Ishikawa (cell line): Measurements from ENCODE around the gene MRPL44.

Source experiments
- CEBPB ChIP-seq: IDR thresholded peaks from 2 replicates; pipeline ENCODE4 v1.6.1; 2012
- CREB1 ChIP-seq: IDR thresholded peaks from 2 replicates; pipeline ENCODE4 v1.6.1; 2012; ENCODE audit warnings: low read depth
- EGR1 ChIP-seq: IDR thresholded peaks from 2 replicates; pipeline ENCODE4 v1.6.1; 2012
- EP300 ChIP-seq: IDR thresholded peaks from 2 replicates; pipeline ENCODE4 v1.6.1; 2012; ENCODE audit warnings: borderline replicate concordance
- FOXM1 ChIP-seq: IDR thresholded peaks from 2 replicates; pipeline ENCODE4 v1.6.1; 2012; ENCODE audit warnings: low read depth, borderline replicate concordance
- NFIC ChIP-seq: IDR thresholded peaks from 2 replicates; pipeline ENCODE4 v1.6.1; 2012
- RAD21 ChIP-seq: IDR thresholded peaks from 2 replicates; pipeline ENCODE4 v1.6.1; 2012; ENCODE audit warnings: low read depth
- TAF1 ChIP-seq: IDR thresholded peaks from 2 replicates; pipeline ENCODE4 v1.6.1; 2012; ENCODE audit warnings: low read depth, mild to moderate bottlenecking
- TCF12 ChIP-seq: IDR thresholded peaks from 2 replicates; pipeline ENCODE4 v1.6.1; 2012; ENCODE audit warnings: low read depth
- TEAD4 ChIP-seq: IDR thresholded peaks from 2 replicates; pipeline ENCODE4 v1.6.1; 2012
- USF1 ChIP-seq: IDR thresholded peaks from 2 replicates; pipeline ENCODE4 v1.6.1; 2012
- YY1 ChIP-seq: IDR thresholded peaks from 2 replicates; pipeline ENCODE4 v1.6.1; 2012; ENCODE audit warnings: low read depth
- ZBTB7A ChIP-seq: IDR thresholded peaks from 2 replicates; pipeline ENCODE4 v1.6.1; 2012; ENCODE audit warnings: low read depth
- TF ChIP-seq, protein P1 (sequence below): IDR thresholded peaks from 2 replicates; pipeline ENCODE4 v1.6.1; 2012
- TF ChIP-seq, protein P2 (sequence below): IDR thresholded peaks from 2 replicates; pipeline ENCODE4 v1.6.1; 2012; ENCODE audit warnings: low read depth, mild to moderate bottlenecking

The MRPL44 gene

DNA sequence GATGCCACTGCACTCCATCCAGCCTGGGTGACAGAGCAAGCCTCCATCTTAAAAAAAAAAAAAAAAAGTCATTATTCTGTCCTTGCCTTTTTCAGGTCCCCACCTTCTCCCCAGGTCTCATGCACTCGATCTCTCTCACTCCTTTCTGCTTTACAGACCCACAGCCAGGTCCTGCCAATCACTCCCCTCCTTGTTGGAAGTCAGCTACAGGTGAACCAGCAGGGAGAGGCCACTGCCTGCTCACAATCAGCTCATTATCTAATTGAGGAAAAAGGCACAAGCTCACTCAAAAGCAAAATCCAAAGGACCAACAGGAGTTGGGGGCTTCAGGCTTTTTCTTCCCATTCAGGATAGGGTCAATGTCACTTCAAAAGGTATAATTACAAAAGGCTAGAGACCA lies 14.1 kb upstream of the MRPL44 start:
- TF ChIP-seq USF1 (no peak), CEBPB (no peak), EGR1 (no peak), YY1 (no peak), ZBTB7A (no peak), FOXM1 (no peak), RAD21 (no peak), TAF1 (no peak)
- TF ChIP-seq, protein P1, sequence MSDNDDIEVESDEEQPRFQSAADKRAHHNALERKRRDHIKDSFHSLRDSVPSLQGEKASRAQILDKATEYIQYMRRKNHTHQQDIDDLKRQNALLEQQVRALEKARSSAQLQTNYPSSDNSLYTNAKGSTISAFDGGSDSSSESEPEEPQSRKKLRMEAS: no peak
- TF ChIP-seq, protein P2, sequence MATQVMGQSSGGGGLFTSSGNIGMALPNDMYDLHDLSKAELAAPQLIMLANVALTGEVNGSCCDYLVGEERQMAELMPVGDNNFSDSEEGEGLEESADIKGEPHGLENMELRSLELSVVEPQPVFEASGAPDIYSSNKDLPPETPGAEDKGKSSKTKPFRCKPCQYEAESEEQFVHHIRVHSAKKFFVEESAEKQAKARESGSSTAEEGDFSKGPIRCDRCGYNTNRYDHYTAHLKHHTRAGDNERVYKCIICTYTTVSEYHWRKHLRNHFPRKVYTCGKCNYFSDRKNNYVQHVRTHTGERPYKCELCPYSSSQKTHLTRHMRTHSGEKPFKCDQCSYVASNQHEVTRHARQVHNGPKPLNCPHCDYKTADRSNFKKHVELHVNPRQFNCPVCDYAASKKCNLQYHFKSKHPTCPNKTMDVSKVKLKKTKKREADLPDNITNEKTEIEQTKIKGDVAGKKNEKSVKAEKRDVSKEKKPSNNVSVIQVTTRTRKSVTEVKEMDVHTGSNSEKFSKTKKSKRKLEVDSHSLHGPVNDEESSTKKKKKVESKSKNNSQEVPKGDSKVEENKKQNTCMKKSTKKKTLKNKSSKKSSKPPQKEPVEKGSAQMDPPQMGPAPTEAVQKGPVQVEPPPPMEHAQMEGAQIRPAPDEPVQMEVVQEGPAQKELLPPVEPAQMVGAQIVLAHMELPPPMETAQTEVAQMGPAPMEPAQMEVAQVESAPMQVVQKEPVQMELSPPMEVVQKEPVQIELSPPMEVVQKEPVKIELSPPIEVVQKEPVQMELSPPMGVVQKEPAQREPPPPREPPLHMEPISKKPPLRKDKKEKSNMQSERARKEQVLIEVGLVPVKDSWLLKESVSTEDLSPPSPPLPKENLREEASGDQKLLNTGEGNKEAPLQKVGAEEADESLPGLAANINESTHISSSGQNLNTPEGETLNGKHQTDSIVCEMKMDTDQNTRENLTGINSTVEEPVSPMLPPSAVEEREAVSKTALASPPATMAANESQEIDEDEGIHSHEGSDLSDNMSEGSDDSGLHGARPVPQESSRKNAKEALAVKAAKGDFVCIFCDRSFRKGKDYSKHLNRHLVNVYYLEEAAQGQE: no peak

DNA sequence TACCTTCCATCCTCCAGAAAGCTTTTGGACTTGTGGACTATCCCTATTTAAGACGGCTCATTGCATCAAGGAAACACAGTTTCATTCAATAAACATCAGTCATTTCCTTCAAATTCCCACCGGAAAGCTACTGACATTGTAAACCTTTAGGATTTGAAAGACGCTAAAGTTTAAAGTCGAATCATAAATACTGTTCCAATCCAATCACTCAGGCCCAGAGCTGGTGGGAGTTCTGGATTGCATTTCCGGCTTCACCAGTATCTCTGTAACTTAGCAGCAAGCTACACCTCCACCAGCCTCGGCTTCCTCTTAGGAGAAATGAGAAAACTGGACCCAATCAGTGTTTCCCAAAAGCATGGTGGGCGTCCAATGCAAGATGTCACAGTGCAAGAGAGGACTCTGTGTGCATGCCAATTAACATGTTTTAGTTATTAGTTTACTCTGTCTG lies 13.7 kb upstream of the MRPL44 start:
- TF ChIP-seq ZBTB7A (no peak), CREB1 (no peak), TAF1 (no peak), RAD21 (no peak), TCF12 (no peak), EGR1 (no peak), NFIC (no peak), YY1 (no peak), EP300 (no peak)
- TF ChIP-seq, protein P2: no peak

GRCh38 chr2:223944166-223944702 lies 13.0 kb upstream of the MRPL44 start:
- no peak for TF ChIP-seq NFIC
- TF ChIP-seq RAD21: no peak
- TF ChIP-seq, protein P1: peak; percentile 16; the same call in 1 of the 2 replicates

DNA sequence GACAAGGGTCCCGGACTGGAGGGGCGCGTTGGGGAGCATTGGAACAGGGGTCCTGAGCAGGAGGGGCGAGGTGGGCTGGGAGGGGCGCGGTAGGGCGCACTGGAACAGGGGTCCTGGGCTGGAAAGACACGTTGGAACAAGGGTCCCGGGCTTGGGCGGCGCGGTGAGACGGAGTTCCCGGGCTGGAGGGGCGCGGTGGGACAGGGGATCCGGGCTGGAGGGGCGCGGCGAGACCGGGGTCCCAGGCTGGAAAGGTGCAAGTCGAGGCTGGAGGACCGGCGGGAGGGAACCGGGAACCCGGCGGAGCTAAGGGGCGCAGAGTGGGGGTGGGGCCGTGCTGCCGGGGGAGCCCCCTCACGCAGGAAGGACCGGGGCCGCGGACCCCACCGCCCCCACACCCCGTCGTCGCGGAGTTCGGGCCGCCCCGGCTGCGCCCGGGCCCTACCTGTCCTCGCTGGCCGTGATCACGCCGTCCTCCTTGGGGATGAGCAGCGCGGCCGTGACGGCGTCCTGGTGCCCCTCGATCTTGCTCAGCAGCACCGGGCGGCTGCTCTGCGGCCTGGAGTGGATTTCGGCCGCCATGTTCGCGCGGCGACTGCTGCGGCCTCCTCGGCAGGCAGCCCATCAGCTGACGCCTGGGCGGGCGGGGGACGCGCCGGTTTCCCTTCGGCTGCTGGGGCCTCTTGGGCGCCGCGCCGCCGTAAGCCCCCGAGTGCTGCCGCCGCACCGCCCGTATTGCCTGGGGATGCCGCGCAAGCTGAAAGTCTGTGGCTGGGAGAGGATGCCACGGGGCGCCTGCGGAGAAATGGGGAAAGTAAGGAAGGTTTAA lies 12.3 kb upstream of the MRPL44 start, which contains the start of gene WDFY1:
WDFY1 (minus strand) TSS at position 633 of the 829 bp plus-strand sequence; CDS start at position 582, 51 bp downstream.
- TF ChIP-seq TAF1: peak; percentile 84; the same call in 1 of the 2 replicates
- TF ChIP-seq NFIC: peak; percentile 55; the same call in 1 of the 2 replicates
- TF ChIP-seq TCF12: peak; percentile 66; the same call in 1 of the 2 replicates
- TF ChIP-seq EP300: peak; percentile 58; the same call in 1 of the 2 replicates
- TF ChIP-seq YY1: peak; percentile 94
- peak; percentile 87 for TF ChIP-seq USF1
- TF ChIP-seq, protein P2: no peak
- TF ChIP-seq FOXM1: no peak
- TF ChIP-seq EGR1: no peak; the same call in 1 of the 2 replicates
- no peak for TF ChIP-seq CREB1
- peak; percentile 99 for TF ChIP-seq ZBTB7A
- TF ChIP-seq CEBPB: no peak
- TF ChIP-seq TEAD4: no peak
- TF ChIP-seq, protein P1: peak; percentile 64
- no peak for TF ChIP-seq RAD21
